Tibial nerve (tissue), 4 donors: ENCODE results near the gene ADIPOR2. TPM values are rescaled to one million over a fixed set of nuclear protein-coding genes. Genes with fewer than 3 reads are reported as not detected.

Source experiments
- DNase-seq, 2 donors: peaks; one replicate each; pipeline ENCODE4 v3.0.0-alpha.2; 2019; ENCODE audit warnings: low spot score in 2 of 2
- H3K27ac ChIP-seq, 4 donors: fragments of 200-600 bp; sonication (generic) in 3 of 4; one replicate each; pipeline ENCODE4 v1.5.1; 2017 to 2019; ENCODE audit warnings: mild to moderate bottlenecking in 1 of 4
- H3K27me3 ChIP-seq, 2 donors: fragments of 200-600 bp; sonication (generic) in 1 of 2; one replicate each; pipeline versions ENCODE4 v1.5.1 to v1.6.0; 2017 to 2019
- H3K36me3 ChIP-seq, 3 donors: fragments of 200-600 bp; sonication (generic); one replicate each; pipeline ENCODE4 v1.5.1; 2018 to 2019
- H3K4me1 ChIP-seq, 4 donors: fragments of 200-600 bp; sonication (generic) in 3 of 4; one replicate each; pipeline ENCODE4 v1.5.1; 2017 to 2019
- H3K4me3 ChIP-seq, 4 donors: fragments of 200-600 bp; sonication (generic) in 3 of 4; one replicate each; pipeline ENCODE4 v1.5.1; 2017 to 2019; ENCODE audit warnings: mild to moderate bottlenecking in 1 of 4, moderate library complexity in 1 of 4
- H3K9me3 ChIP-seq, 4 donors: fragments of 200-600 bp; sonication (generic) in 3 of 4; one replicate each; pipeline ENCODE4 v1.5.1; 2017 to 2019
- CTCF ChIP-seq, 5 experiments: fragments of 200-600 bp in 3 of 5; fragments of 450-650 bp in 2 of 5; sonication (generic) in 3 of 5; IDR thresholded peaks; one replicate each; pipeline ENCODE4 v1.5.1; 2016 to 2019; ENCODE audit warnings: antibody characterized with exemption in 5 of 5, mild to moderate bottlenecking in 3 of 5, moderate library complexity in 2 of 5
- EP300 ChIP-seq, 2 donors: sonication (generic); formaldehyde crosslinking; IDR thresholded peaks; one replicate each; pipeline ENCODE4 v1.6.1; 2017; ENCODE audit warnings: antibody characterized with exemption in 2 of 2, mild to moderate bottlenecking in 1 of 2
- POLR2A ChIP-seq, 2 donors: fragments of 450-650 bp; IDR thresholded peaks; one replicate each; pipeline ENCODE4 v1.6.1; 2017; ENCODE audit warnings: antibody characterized with exemption in 2 of 2, mild to moderate bottlenecking in 2 of 2, moderate library complexity in 2 of 2
- WGBS, 2 donors: methylation state at CpG; one replicate each; pipeline ENCODE4 v1.1.5; 2018; 5-methylcytosine and 5-hydroxymethylcytosine counted together
- total RNA-seq, 4 donors: library from RNA; depleted of rRNA; stranded (reverse); fragments of >200 nt; gene quantifications; one replicate each; pipeline ENCODE4 v1.1.0, GENCODE V29; 2016

The ADIPOR2 gene
- total RNA-seq, 4 donors from 2014 or later: 66.6 to 123 (median 72.1) TPM

- no peaks in the 10 kb centered on the region for H3K27me3 ChIP-seq
- H3K27ac ChIP-seq: no peak overlapping the region
- TF ChIP-seq EP300 (IDR thresholded peaks at IDR 0.05) (no peak), POLR2A (IDR thresholded peaks at IDR 0.05) (no peak), CTCF (IDR thresholded peaks at IDR 0.05) (no peak)
- WGBS, 2 donors: 78 to 86% methylated on average over 10 to 12 of the region's 12 CpGs
- H3K36me3 ChIP-seq: no peaks in the 10 kb centered on the region
- H3K4me3 ChIP-seq: no peak overlapping the region
- no peaks in the 10 kb centered on the region for H3K9me3 ChIP-seq
- peaks cover 0 to 30% (median 11%) of the 10 kb centered on the region in 4 donors for H3K4me1 ChIP-seq
- peak in 1 of 2 donors; percentile 5 for DNase-seq
Measured at GRCh38 chr12:1799882-1800400, 109.1 kb downstream of the ADIPOR2 start.

- 62 to 66% methylated on average over 11 to 13 of the region's 14 CpGs for WGBS, 2 donors
- Histone ChIP-seq H3K4me3 (no peak overlapping the region), H3K27me3 (no peaks in the 10 kb centered on the region), H3K9me3 (no peaks in the 10 kb centered on the region), H3K4me1 (peaks cover 0 to 23% (median 5%) of the 10 kb centered on the region in 4 donors), H3K36me3 (no peaks in the 10 kb centered on the region), H3K27ac (no peak overlapping the region)
- peak in 1 of 2 donors; percentile 22 for DNase-seq
- TF ChIP-seq CTCF (IDR thresholded peaks at IDR 0.05): peak in 4 of 5 experiments; percentile 27 to 62 (median 50)
- TF ChIP-seq EP300 (IDR thresholded peaks at IDR 0.05): no peak
Measured at GRCh38 chr12:1800401-1801302, 109.8 kb downstream of the ADIPOR2 start.

- no peak overlapping the region for H3K4me3 ChIP-seq
- DNase-seq: peak in 1 of 2 donors; percentile 9
- no peaks in the 10 kb centered on the region for H3K36me3 ChIP-seq
- WGBS, 2 donors: 58 to 62% methylated on average over 16 of the region's 16 CpGs
- no peaks in the 10 kb centered on the region for H3K27me3 ChIP-seq
- no peak overlapping the region for H3K27ac ChIP-seq
- H3K4me1 ChIP-seq: peaks cover 0 to 15% (median 3%) of the 10 kb centered on the region in 4 donors
- H3K9me3 ChIP-seq: no peaks in the 10 kb centered on the region
- no peak for TF ChIP-seq POLR2A (IDR thresholded peaks at IDR 0.05)
- no peak for TF ChIP-seq EP300 (IDR thresholded peaks at IDR 0.05)
- TF ChIP-seq CTCF (IDR thresholded peaks at IDR 0.05): no peak
Measured at GRCh38 chr12:1801303-1801975, 110.6 kb downstream of the ADIPOR2 start.

- no peak for DNase-seq
- Histone ChIP-seq H3K4me3 (no peak overlapping the region), H3K27ac (no peak overlapping the region), H3K9me3 (no peaks in the 10 kb centered on the region), H3K36me3 (no peaks in the 10 kb centered on the region), H3K27me3 (no peaks in the 10 kb centered on the region), H3K4me1 (peaks cover 0 to 5% (median 0%) of the 10 kb centered on the region in 4 donors)
- 84 to 86% methylated on average over 7 of the region's 7 CpGs for WGBS, 2 donors
- no peak for TF ChIP-seq POLR2A (IDR thresholded peaks at IDR 0.05)
- no peak for TF ChIP-seq EP300 (IDR thresholded peaks at IDR 0.05)
- TF ChIP-seq CTCF (IDR thresholded peaks at IDR 0.05): no peak
Measured at GRCh38 chr12:1803736-1804135, 112.9 kb downstream of the ADIPOR2 start.
